ENCODE results near the gene WBP11. TPM values are rescaled to one million over a fixed set of nuclear protein-coding genes. Genes with fewer than 3 reads are reported as not detected.

WBP11 gene
- total RNA-seq, 3 donors from 2014 or later (not counting 1 experiment from before 2014, with no cell fraction given): 130 to 159 (median 134) TPM

- intact Hi-C loops (cut with micrococcal nuclease): loop anchor here (10.0 kb wide), 1 partner anchor 117 kb away; no protein-coding TSS in a partner anchor
Measured at GRCh38 chr12:14841761-14842160, 38.5 kb upstream of the WBP11 start.

GRCh38 chr12:14840616-14841015, 37.3 kb upstream of the WBP11 start:
- H3K4me3 Mint-ChIP-seq: no peak overlapping the region
- no peak for TF ChIP-seq CTCF (IDR thresholded peaks at IDR 0.05)
- WGBS (ENCODE audit: insufficient coverage): 89% methylated on average over 3 of the region's 4 CpGs

More at GRCh38 chr12:14841761-14842160, 38.5 kb upstream of the WBP11 start:
- Mint-ChIP-seq H3K9me3 (no peaks in the 10 kb centered on the region), H3K27ac (no peak overlapping the region), H3K4me1 (peaks cover 0 to 5% of the 10 kb centered on the region in 2 donors), H3K4me3 (no peak overlapping the region), H3K27me3 (ENCODE audit: low read depth in 2 of 2) (peaks cover 0 to 16% of the 10 kb centered on the region in 2 donors), H3K36me3 (no peaks in the 10 kb centered on the region)
- peaks cover 4% of the 10 kb centered on the region for H3K27me3 ChIP-seq (ENCODE audit: control insufficient read depth, insufficient read depth, low read length)
- ATAC-seq: no peak
- no peaks in the 10 kb centered on the region for H3K4me1 ChIP-seq (ENCODE audit: control insufficient read depth, insufficient read depth, low read length)
- WGBS (ENCODE audit: insufficient coverage): 81% methylated on average over 2 of the region's 3 CpGs
- H3K27ac ChIP-seq (ENCODE audit: low read length): no peak overlapping the region
- H3K9me3 ChIP-seq (ENCODE audit: control insufficient read depth, insufficient read depth, low read length): no peaks in the 10 kb centered on the region
- no peak for DNase-seq
- TF ChIP-seq CTCF (IDR thresholded peaks at IDR 0.05): no peak
- H3K4me3 ChIP-seq (ENCODE audit: low read length): no peak overlapping the region
- no peaks in the 10 kb centered on the region for H3K36me3 ChIP-seq (ENCODE audit: control insufficient read depth, insufficient read depth, low read length)

GRCh38 chr12:14839262-14839661, 36.0 kb upstream of the WBP11 start:
- H3K27me3 Mint-ChIP-seq (ENCODE audit: low read depth in 2 of 2): peaks cover 20% of the 10 kb centered on the region in 2 donors
- no CpG with 5 or more reads among the region's 1 CpG for WGBS (ENCODE audit: insufficient coverage)
- H3K4me3 ChIP-seq (ENCODE audit: low read length): no peak overlapping the region

More at GRCh38 chr12:14840616-14841015, 37.3 kb upstream of the WBP11 start:
- ATAC-seq: no peak
- Mint-ChIP-seq H3K36me3 (no peaks in the 10 kb centered on the region), H3K27ac (no peak overlapping the region), H3K9me3 (no peaks in the 10 kb centered on the region), H3K27me3 (ENCODE audit: low read depth in 2 of 2) (peaks cover 7 to 16% of the 10 kb centered on the region in 2 donors), H3K4me1 (peaks cover 0 to 5% of the 10 kb centered on the region in 2 donors)
- Histone ChIP-seq H3K27me3 (ENCODE audit: control insufficient read depth, insufficient read depth, low read length) (peaks cover 7% of the 10 kb centered on the region), H3K9me3 (ENCODE audit: control insufficient read depth, insufficient read depth, low read length) (no peaks in the 10 kb centered on the region), H3K4me3 (ENCODE audit: low read length) (no peak overlapping the region), H3K27ac (ENCODE audit: low read length) (no peak overlapping the region), H3K36me3 (ENCODE audit: control insufficient read depth, insufficient read depth, low read length) (no peaks in the 10 kb centered on the region), H3K4me1 (ENCODE audit: control insufficient read depth, insufficient read depth, low read length) (no peaks in the 10 kb centered on the region)
- intact Hi-C loops (cut with micrococcal nuclease): loop anchor here (10.0 kb wide), 1 partner anchor 116 kb away; no protein-coding TSS in a partner anchor
- no peak for DNase-seq

More at GRCh38 chr12:14839262-14839661, 36.0 kb upstream of the WBP11 start:
- H3K9me3 Mint-ChIP-seq: no peaks in the 10 kb centered on the region
- no peak for TF ChIP-seq CTCF (IDR thresholded peaks at IDR 0.05)
- no peaks in the 10 kb centered on the region for H3K4me1 Mint-ChIP-seq
- ATAC-seq (no peak), DNase-seq (no peak)
- Histone ChIP-seq H3K4me1 (ENCODE audit: control insufficient read depth, insufficient read depth, low read length) (no peaks in the 10 kb centered on the region), H3K27me3 (ENCODE audit: control insufficient read depth, insufficient read depth, low read length) (peaks cover 9% of the 10 kb centered on the region), H3K36me3 (ENCODE audit: control insufficient read depth, insufficient read depth, low read length) (no peaks in the 10 kb centered on the region), H3K9me3 (ENCODE audit: control insufficient read depth, insufficient read depth, low read length) (no peaks in the 10 kb centered on the region), H3K27ac (ENCODE audit: low read length) (no peak overlapping the region)
- no peak overlapping the region for H3K4me3 Mint-ChIP-seq
- no peaks in the 10 kb centered on the region for H3K36me3 Mint-ChIP-seq
- intact Hi-C loops (cut with micrococcal nuclease): no loop called here
- no peak overlapping the region for H3K27ac Mint-ChIP-seq

Data from natural killer cell (primary cell).